ENCODE measurements around the gene HHATL. TPM values are rescaled to one million over a fixed set of nuclear protein-coding genes. Genes with fewer than 3 reads are reported as not detected.

The HHATL gene
- total and polyA plus RNA-seq, 4 donors: 0.17 TPM; not detected in 3

DNA sequence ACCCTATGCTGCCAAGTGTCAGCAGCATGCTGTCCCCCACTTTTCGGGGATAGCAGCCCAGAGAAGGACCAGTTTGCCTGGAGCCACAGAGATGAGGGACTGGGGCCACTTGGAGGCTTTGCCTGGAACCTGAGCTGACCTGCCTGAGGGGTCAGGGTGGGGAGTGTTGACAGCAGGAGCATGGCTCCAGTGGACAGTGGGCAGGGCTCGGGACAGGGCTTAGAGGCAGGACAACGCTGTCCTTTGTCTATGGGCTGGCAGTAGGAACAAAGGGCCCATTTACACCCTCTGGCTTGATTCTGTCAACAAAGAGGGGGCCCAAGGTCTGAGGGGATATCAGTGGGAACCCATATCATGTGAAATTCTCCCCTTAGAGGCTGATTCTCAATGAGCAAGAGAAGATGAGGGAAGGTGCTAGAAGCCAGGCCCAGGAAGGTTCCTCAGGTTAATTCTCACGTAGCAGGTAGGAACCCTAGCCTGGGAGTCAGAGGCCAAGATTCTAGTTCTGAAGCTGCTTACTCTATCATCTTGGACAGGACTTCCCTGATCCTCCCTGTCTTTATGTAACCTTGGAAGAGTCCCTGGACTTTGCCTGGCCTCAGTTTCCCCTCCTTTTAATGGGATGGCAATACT, 29.7 kb upstream of the HHATL start:
- Histone ChIP-seq H3K27ac (ENCODE audit: low read depth in 1 of 2, low read length in 2 of 2) (no peak overlapping the region), H3K9me3 (ENCODE audit: control insufficient read depth in 4 of 4, low read length in 3 of 4) (no peaks in the 10 kb centered on the region), H3K27me3 (ENCODE audit: control insufficient read depth in 4 of 4, insufficient read depth in 4 of 4, low read length in 3 of 4) (no peaks in the 10 kb centered on the region), H3K4me1 (ENCODE audit: control insufficient read depth in 4 of 4, insufficient read depth in 4 of 4, low read length in 3 of 4) (no peaks in the 10 kb centered on the region), H3K9ac (ENCODE audit: low read depth in 1 of 2, low read length in 2 of 2) (no peak overlapping the region), H3K36me3 (ENCODE audit: control insufficient read depth in 4 of 4, insufficient read depth in 3 of 4, low read depth in 1 of 4, low read length in 3 of 4) (no peaks in the 10 kb centered on the region), H3K4me3 (ENCODE audit: low read depth in 1 of 3, low read length in 3 of 3) (no peak overlapping the region)
- TF ChIP-seq, protein P1, sequence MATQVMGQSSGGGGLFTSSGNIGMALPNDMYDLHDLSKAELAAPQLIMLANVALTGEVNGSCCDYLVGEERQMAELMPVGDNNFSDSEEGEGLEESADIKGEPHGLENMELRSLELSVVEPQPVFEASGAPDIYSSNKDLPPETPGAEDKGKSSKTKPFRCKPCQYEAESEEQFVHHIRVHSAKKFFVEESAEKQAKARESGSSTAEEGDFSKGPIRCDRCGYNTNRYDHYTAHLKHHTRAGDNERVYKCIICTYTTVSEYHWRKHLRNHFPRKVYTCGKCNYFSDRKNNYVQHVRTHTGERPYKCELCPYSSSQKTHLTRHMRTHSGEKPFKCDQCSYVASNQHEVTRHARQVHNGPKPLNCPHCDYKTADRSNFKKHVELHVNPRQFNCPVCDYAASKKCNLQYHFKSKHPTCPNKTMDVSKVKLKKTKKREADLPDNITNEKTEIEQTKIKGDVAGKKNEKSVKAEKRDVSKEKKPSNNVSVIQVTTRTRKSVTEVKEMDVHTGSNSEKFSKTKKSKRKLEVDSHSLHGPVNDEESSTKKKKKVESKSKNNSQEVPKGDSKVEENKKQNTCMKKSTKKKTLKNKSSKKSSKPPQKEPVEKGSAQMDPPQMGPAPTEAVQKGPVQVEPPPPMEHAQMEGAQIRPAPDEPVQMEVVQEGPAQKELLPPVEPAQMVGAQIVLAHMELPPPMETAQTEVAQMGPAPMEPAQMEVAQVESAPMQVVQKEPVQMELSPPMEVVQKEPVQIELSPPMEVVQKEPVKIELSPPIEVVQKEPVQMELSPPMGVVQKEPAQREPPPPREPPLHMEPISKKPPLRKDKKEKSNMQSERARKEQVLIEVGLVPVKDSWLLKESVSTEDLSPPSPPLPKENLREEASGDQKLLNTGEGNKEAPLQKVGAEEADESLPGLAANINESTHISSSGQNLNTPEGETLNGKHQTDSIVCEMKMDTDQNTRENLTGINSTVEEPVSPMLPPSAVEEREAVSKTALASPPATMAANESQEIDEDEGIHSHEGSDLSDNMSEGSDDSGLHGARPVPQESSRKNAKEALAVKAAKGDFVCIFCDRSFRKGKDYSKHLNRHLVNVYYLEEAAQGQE (IDR thresholded peaks at IDR 0.05): no peak
- TF ChIP-seq FOXA1 (IDR thresholded peaks at IDR 0.05) (no peak), HNF4G (IDR thresholded peaks at IDR 0.05) (no peak), RAD21 (IDR thresholded peaks at IDR 0.05) (no peak), ATF3 (IDR thresholded peaks at IDR 0.05) (no peak), TAF1 (conservative IDR thresholded peaks at IDR 0.05) (no peak), GABPA (IDR thresholded peaks at IDR 0.05 in 1 of 2, conservative IDR thresholded peaks at IDR 0.05 in 1 of 2) (no peak), SP1 (IDR thresholded peaks at IDR 0.05) (no peak), ZBTB33 (IDR thresholded peaks at IDR 0.05) (no peak), NR2F2 (IDR thresholded peaks at IDR 0.05) (no peak), CTCF (IDR thresholded peaks at IDR 0.05; ENCODE audit: low read depth, low read length, missing input control) (no peak), YY1 (IDR thresholded peaks at IDR 0.05) (no peak), RXRA (IDR thresholded peaks at IDR 0.05) (no peak), FOXA2 (IDR thresholded peaks at IDR 0.05) (no peak), EGR1 (IDR thresholded peaks at IDR 0.05; ENCODE audit: low read depth in 2 of 2) (no peak)
- TF ChIP-seq, protein P2, sequence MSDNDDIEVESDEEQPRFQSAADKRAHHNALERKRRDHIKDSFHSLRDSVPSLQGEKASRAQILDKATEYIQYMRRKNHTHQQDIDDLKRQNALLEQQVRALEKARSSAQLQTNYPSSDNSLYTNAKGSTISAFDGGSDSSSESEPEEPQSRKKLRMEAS (IDR thresholded peaks at IDR 0.05): no peak
- WGBS: 70% methylated on average over 4 of the region's 4 CpGs
- no peak for DNase-seq (ENCODE audit: low spot score)

Measured in liver (tissue), 9 donors.